ENCODE measurements around the gene NLGN1.

DNA sequence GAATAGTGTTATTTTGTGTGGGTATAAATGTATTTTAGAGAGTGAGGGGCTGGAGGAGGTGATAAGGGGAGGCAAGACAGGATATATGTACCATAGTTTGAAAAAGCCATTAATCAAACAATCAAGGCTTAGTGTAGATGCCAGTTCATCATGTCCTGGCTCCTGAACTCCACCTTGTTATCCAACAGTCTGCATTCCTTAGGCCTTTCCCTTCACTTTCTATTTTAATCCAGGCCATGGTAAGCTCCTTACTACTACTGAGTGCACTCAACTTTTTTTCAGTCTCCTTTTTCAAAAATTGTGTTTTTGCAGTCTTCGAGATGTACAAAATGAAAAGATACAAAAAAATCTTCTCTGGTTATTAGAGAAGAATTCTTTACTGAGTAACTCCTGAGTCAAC is 761.1 kb downstream of the NLGN1 start:
- TF ChIP-seq EZH2 (IDR thresholded peaks at IDR 0.05; ENCODE audit: insufficient read depth, poor library complexity, severe bottlenecking) (no peak), EZH2phosphoT487 (IDR thresholded peaks at IDR 0.05; ENCODE audit: insufficient read depth, low read depth) (no peak)

All from GM23248 (cell line).